Measurements from ENCODE around the gene BRINP2. TPM values are rescaled to one million over a fixed set of nuclear protein-coding genes. Genes with fewer than 3 reads are reported as not detected.

Gene BRINP2
- total and polyA plus RNA-seq, 4 donors = 0.05 to 0.75 (median 0.36) TPM

DNA sequence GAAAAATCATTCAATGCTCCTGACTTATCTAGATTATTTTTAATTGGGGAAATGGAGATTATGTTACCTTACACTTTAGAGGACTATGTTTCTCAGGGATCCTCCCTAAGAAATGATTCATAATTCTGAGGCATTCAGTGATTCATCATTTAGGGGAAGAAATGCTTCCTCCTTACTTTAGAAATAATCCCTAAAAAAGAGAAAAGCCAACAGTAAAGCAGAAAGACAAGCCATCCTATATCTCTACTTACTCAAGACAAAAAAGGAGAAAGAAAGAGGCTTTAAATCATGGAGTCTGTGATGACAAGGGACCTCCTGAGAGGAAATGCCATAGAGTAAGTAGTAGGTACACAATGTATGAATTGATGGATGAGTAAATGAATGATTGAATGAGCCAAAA, 137.0 kb downstream of the BRINP2 start:
- Histone ChIP-seq H3K27me3 (ENCODE audit: control insufficient read depth in 4 of 4, insufficient read depth in 4 of 4, low read length in 3 of 4) (no peaks in the 10 kb centered on the region), H3K9me3 (ENCODE audit: control insufficient read depth in 4 of 4, low read length in 3 of 4) (no peaks in the 10 kb centered on the region), H3K36me3 (ENCODE audit: control insufficient read depth in 4 of 4, insufficient read depth in 3 of 4, low read depth in 1 of 4, low read length in 3 of 4) (no peaks in the 10 kb centered on the region), H3K27ac (ENCODE audit: low read depth in 1 of 2, low read length in 2 of 2) (no peak overlapping the region), H3K9ac (ENCODE audit: low read depth in 1 of 2, low read length in 2 of 2) (no peak overlapping the region), H3K4me3 (ENCODE audit: low read depth in 1 of 3, low read length in 3 of 3) (no peak overlapping the region), H3K4me1 (ENCODE audit: control insufficient read depth in 4 of 4, insufficient read depth in 4 of 4, low read length in 3 of 4) (no peaks in the 10 kb centered on the region)
- DNase-seq (ENCODE audit: low spot score) = no peak
- TF ChIP-seq MAX (IDR thresholded peaks at IDR 0.05) = no peak
- TF ChIP-seq HNF4G (IDR thresholded peaks at IDR 0.05) = no peak
- no peak for TF ChIP-seq EGR1 (IDR thresholded peaks at IDR 0.05; ENCODE audit: low read depth in 2 of 2)
- no peak for TF ChIP-seq SP1 (IDR thresholded peaks at IDR 0.05)
- no peak for TF ChIP-seq RAD21 (IDR thresholded peaks at IDR 0.05)
- no peak for TF ChIP-seq CTCF (IDR thresholded peaks at IDR 0.05; ENCODE audit: low read depth, low read length, missing input control)
- no peak for TF ChIP-seq RXRA (IDR thresholded peaks at IDR 0.05)
- no peak for TF ChIP-seq YY1 (IDR thresholded peaks at IDR 0.05)
- TF ChIP-seq FOXA2 (IDR thresholded peaks at IDR 0.05) = no peak
- no peak for TF ChIP-seq GABPA (IDR thresholded peaks at IDR 0.05 in 1 of 2, conservative IDR thresholded peaks at IDR 0.05 in 1 of 2)
- TF ChIP-seq, protein P1, sequence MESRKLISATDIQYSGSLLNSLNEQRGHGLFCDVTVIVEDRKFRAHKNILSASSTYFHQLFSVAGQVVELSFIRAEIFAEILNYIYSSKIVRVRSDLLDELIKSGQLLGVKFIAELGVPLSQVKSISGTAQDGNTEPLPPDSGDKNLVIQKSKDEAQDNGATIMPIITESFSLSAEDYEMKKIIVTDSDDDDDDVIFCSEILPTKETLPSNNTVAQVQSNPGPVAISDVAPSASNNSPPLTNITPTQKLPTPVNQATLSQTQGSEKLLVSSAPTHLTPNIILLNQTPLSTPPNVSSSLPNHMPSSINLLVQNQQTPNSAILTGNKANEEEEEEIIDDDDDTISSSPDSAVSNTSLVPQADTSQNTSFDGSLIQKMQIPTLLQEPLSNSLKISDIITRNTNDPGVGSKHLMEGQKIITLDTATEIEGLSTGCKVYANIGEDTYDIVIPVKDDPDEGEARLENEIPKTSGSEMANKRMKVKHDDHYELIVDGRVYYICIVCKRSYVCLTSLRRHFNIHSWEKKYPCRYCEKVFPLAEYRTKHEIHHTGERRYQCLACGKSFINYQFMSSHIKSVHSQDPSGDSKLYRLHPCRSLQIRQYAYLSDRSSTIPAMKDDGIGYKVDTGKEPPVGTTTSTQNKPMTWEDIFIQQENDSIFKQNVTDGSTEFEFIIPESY (IDR thresholded peaks at IDR 0.05) = no peak
- TF ChIP-seq NR2F2 (IDR thresholded peaks at IDR 0.05) = no peak
- no peak for TF ChIP-seq FOXA1 (IDR thresholded peaks at IDR 0.05)
- no peak for TF ChIP-seq HNF4A (conservative IDR thresholded peaks at IDR 0.05)

GRCh38 chr1:177309880-177310279, 139.1 kb downstream of the BRINP2 start:
- H3K27ac ChIP-seq (ENCODE audit: low read depth in 1 of 2, low read length in 2 of 2) = no peak overlapping the region
- TF ChIP-seq MAX (IDR thresholded peaks at IDR 0.05) (no peak), RAD21 (IDR thresholded peaks at IDR 0.05) (no peak), EGR1 (IDR thresholded peaks at IDR 0.05; ENCODE audit: low read depth in 2 of 2) (no peak), NR2F2 (IDR thresholded peaks at IDR 0.05) (no peak), TAF1 (conservative IDR thresholded peaks at IDR 0.05) (no peak), GABPA (IDR thresholded peaks at IDR 0.05 in 1 of 2, conservative IDR thresholded peaks at IDR 0.05 in 1 of 2) (no peak), SP1 (IDR thresholded peaks at IDR 0.05) (no peak), FOXA1 (IDR thresholded peaks at IDR 0.05) (no peak), HNF4A (conservative IDR thresholded peaks at IDR 0.05) (no peak), REST (IDR thresholded peaks at IDR 0.05) (no peak), CTCF (IDR thresholded peaks at IDR 0.05; ENCODE audit: low read depth, low read length, missing input control) (no peak), JUND (IDR thresholded peaks at IDR 0.05) (no peak), HNF4G (IDR thresholded peaks at IDR 0.05) (no peak), YY1 (IDR thresholded peaks at IDR 0.05) (no peak), RXRA (IDR thresholded peaks at IDR 0.05) (no peak), FOXA2 (IDR thresholded peaks at IDR 0.05) (no peak)
- TF ChIP-seq, protein P1 (IDR thresholded peaks at IDR 0.05) = no peak
- TF ChIP-seq, protein P2, sequence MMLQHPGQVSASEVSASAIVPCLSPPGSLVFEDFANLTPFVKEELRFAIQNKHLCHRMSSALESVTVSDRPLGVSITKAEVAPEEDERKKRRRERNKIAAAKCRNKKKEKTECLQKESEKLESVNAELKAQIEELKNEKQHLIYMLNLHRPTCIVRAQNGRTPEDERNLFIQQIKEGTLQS (IDR thresholded peaks at IDR 0.05) = no peak
- H3K4me3 ChIP-seq (ENCODE audit: low read depth in 1 of 3, low read length in 3 of 3) = no peak overlapping the region
- H3K27me3 ChIP-seq (ENCODE audit: control insufficient read depth in 4 of 4, insufficient read depth in 4 of 4, low read length in 3 of 4) = no peaks in the 10 kb centered on the region
- H3K9ac ChIP-seq (ENCODE audit: low read depth in 1 of 2, low read length in 2 of 2) = no peak overlapping the region
- no peaks in the 10 kb centered on the region for H3K4me1 ChIP-seq (ENCODE audit: control insufficient read depth in 4 of 4, insufficient read depth in 4 of 4, low read length in 3 of 4)
- DNase-seq (ENCODE audit: low spot score) = no peak
- no peaks in the 10 kb centered on the region for H3K36me3 ChIP-seq (ENCODE audit: control insufficient read depth in 4 of 4, insufficient read depth in 3 of 4, low read depth in 1 of 4, low read length in 3 of 4)
- WGBS = 70% methylated on average over 2 of the region's 2 CpGs
- H3K9me3 ChIP-seq (ENCODE audit: control insufficient read depth in 4 of 4, low read length in 3 of 4) = no peaks in the 10 kb centered on the region
